Caco-2 (cell line): Measurements from ENCODE around the gene COPZ1. TPM values are rescaled to one million over a fixed set of nuclear protein-coding genes. Genes with fewer than 3 reads are reported as not detected.
A peak's percentile ranks its signal among the peaks of the same experiment; 100 is the strongest.

Experiments
- BruUV-seq: library from RNA; stranded (reverse); fragments of 400-500 nt; replicated peaks from 2 replicates; lab custom pipeline; 2021; lab: Mats Ljungman, UMichigan
- CTCF ChIA-PET: fragments of 300-600 bp; sonication (Branson Sonifier 250); formaldehyde crosslinking; loops from one replicate; lab custom pipeline; 2022; ENCODE audit warnings: antibody characterized with exemption; lab: Charles Lee
- POLR2A ChIA-PET: fragments of 300-600 bp; sonication (Branson Sonifier 250); formaldehyde crosslinking; loops from one replicate; lab custom pipeline; 2022; ENCODE audit warnings: antibody characterized with exemption; lab: Charles Lee
- DNase-seq, 2 experiments: peaks; one replicate each; pipeline versions ENCODE4 v3.0.0 to v3.0.0-alpha.2; 2020 to 2022
- H3K27me3 ChIP-seq: replicated peaks from 2 replicates; pipeline ENCODE4 v1.6.0; 2011; ENCODE audit warnings: low read length; ENCODE audit not compliant: control insufficient read depth, insufficient read depth
- H3K36me3 ChIP-seq: 2 replicates; pipeline ENCODE4 v1.5.1; 2011; ENCODE audit warnings: low read length; ENCODE audit not compliant: control insufficient read depth, insufficient read depth
- H3K4me1 ChIP-seq: fragments of 250-450 bp; sonication (Bioruptor Pico); 2 replicates; pipeline ENCODE4 v1.5.1; 2020; ENCODE audit warnings: mild to moderate bottlenecking
- H3K4me3 ChIP-seq: 2 replicates; pipeline ENCODE4 v1.5.1; 2011; ENCODE audit warnings: low read depth, mild to moderate bottlenecking, control low read depth, low read length
- H3K9me3 ChIP-seq: fragments of 250-450 bp; sonication (Bioruptor Pico); 2 replicates; pipeline ENCODE4 v1.5.1; 2020; ENCODE audit warnings: mild to moderate bottlenecking, moderate library complexity
- H3K27ac Mint-ChIP-seq: one replicate; pipeline ENCODE4 v1.8.0; 2022; ENCODE audit warnings: mixed read lengths; ENCODE audit not compliant: unreplicated experiment
- H3K27me3 Mint-ChIP-seq: one replicate; pipeline ENCODE4 v1.8.0; 2022; ENCODE audit warnings: mixed read lengths; ENCODE audit not compliant: insufficient read depth, unreplicated experiment
- H3K36me3 Mint-ChIP-seq: one replicate; pipeline ENCODE4 v1.8.0; 2022; ENCODE audit warnings: mild to moderate bottlenecking, mixed read lengths; ENCODE audit not compliant: insufficient read depth, unreplicated experiment
- H3K4me1 Mint-ChIP-seq: one replicate; pipeline ENCODE4 v1.8.0; 2022; ENCODE audit warnings: low read depth, mixed read lengths; ENCODE audit not compliant: unreplicated experiment
- H3K4me3 Mint-ChIP-seq: one replicate; pipeline ENCODE4 v1.8.0; 2022; ENCODE audit warnings: mild to moderate bottlenecking, moderate library complexity, mixed read lengths; ENCODE audit not compliant: unreplicated experiment
- H3K9me3 Mint-ChIP-seq: one replicate; pipeline ENCODE4 v1.8.0; 2022; ENCODE audit warnings: mixed read lengths; ENCODE audit not compliant: unreplicated experiment
- intact Hi-C: fragments of 100-400 bp; cut with micrococcal nuclease; formaldehyde crosslinking; loops from one replicate; pipeline ENCODE4 v1.10.0; 2022; ENCODE audit not compliant: unreplicated experiment
- total RNA-seq: library from RNA; stranded (reverse); gene quantifications from 2 replicates; pipeline ENCODE4 v1.2.3, GENCODE V29; 2022
- TF ChIP-seq, protein P1 (sequence below), 2 experiments: fragments of 200-600 bp in 1 of 2; IDR thresholded peaks; 1 replicate in 1 of 2; 2 replicates in 1 of 2; pipeline versions ENCODE4 v1.5.1 to v1.8.0; 2011 to 2022; ENCODE audit warnings: antibody characterized with exemption in 1 of 2, control low read depth in 1 of 2, inconsistent platforms in 1 of 2, low read depth in 1 of 2, low read length in 1 of 2, mild to moderate bottlenecking in 1 of 2, moderate library complexity in 1 of 2; ENCODE audit not compliant: insufficient read depth in 1 of 2, severe bottlenecking in 1 of 2, unreplicated experiment in 1 of 2

Gene COPZ1
- total RNA-seq, 1 experiment from 2014 or later, result 129 TPM

DNA sequence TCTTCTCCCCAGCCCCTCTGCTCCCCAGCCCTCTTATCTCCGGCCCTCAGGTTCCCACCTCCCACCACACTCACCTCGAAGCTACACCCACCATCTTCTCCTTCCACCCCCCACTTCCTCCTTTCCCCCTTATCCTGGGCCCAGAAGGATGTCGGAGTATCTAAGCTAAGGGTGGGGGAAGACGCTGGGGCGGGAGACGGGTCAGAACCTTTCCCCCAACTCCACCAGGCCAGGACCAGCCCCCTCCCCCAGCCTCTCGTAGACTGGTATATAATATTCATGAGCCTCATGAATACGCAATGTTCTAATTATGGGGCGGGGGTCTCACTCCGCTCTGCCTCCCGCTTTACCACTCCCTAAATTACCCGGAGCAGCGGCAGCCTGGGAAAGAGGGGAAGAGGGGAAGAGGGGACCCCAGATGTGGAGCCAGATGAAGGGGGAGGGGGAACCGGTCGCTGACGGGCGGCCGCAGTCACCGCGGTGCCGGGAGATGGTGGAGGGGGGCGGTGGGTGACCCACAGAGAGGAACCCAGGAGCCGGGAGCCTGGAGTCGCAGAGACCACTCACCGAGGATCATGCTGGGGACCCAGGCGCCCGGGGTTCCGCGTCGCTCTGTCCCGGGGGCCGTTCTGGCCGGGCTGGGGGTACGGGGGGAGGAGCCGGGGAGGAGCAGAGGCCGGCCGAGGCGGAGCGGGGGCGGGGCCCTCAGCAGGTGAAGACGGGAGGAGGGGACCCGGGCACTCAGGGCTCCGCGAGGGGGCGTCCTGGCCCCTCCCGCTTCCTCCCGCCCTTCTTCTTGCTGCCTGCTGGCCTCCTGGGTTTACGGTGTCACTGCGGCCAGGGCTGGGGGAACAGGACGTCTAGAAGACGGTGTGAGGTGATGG lies 66.0 kb downstream of the COPZ1 start:
- intact Hi-C loops, result loop anchor here (1.0 kb wide), 1 partner anchor 12 kb away; no protein-coding TSS in a partner anchor
- peaks cover 34% of the 10 kb centered on the region for H3K4me1 ChIP-seq
- no peaks in the 10 kb centered on the region for H3K36me3 ChIP-seq
- Mint-ChIP-seq H3K36me3 (peaks cover 13% of the 10 kb centered on the region), H3K9me3 (no peaks in the 10 kb centered on the region), H3K27me3 (no peaks in the 10 kb centered on the region), H3K27ac (no peak overlapping the region), H3K4me1 (peaks cover 22% of the 10 kb centered on the region), H3K4me3 (peak overlapping the region; percentile 49)
- CTCF ChIA-PET, result interaction anchor here (0.6 to 1.8 kb wide), 2 partner anchors 11 to 218 kb away, joined by 5 read pairs; no protein-coding TSS in a partner anchor
- H3K27me3 ChIP-seq, result no peaks in the 10 kb centered on the region
- DNase-seq, result peak; percentile 79 to 84
- TF ChIP-seq, protein P1, sequence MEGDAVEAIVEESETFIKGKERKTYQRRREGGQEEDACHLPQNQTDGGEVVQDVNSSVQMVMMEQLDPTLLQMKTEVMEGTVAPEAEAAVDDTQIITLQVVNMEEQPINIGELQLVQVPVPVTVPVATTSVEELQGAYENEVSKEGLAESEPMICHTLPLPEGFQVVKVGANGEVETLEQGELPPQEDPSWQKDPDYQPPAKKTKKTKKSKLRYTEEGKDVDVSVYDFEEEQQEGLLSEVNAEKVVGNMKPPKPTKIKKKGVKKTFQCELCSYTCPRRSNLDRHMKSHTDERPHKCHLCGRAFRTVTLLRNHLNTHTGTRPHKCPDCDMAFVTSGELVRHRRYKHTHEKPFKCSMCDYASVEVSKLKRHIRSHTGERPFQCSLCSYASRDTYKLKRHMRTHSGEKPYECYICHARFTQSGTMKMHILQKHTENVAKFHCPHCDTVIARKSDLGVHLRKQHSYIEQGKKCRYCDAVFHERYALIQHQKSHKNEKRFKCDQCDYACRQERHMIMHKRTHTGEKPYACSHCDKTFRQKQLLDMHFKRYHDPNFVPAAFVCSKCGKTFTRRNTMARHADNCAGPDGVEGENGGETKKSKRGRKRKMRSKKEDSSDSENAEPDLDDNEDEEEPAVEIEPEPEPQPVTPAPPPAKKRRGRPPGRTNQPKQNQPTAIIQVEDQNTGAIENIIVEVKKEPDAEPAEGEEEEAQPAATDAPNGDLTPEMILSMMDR (IDR thresholded peaks at IDR 0.05; ENCODE audit: insufficient read depth in 1 of 2, low read depth in 1 of 2, low read length in 1 of 2, severe bottlenecking in 1 of 2, unreplicated experiment in 1 of 2), result peak; percentile 35 to 72
- no peaks in the 10 kb centered on the region for H3K9me3 ChIP-seq
- H3K4me3 ChIP-seq, result peak overlapping the region; percentile 67
- no TSS peak for BruUV-seq
- POLR2A ChIA-PET, result interaction anchor here (0.9 kb wide), 1 partner anchor 110 kb away, joined by 3 read pairs; the partner anchor contains the start of gene HNRNPA1

DNA sequence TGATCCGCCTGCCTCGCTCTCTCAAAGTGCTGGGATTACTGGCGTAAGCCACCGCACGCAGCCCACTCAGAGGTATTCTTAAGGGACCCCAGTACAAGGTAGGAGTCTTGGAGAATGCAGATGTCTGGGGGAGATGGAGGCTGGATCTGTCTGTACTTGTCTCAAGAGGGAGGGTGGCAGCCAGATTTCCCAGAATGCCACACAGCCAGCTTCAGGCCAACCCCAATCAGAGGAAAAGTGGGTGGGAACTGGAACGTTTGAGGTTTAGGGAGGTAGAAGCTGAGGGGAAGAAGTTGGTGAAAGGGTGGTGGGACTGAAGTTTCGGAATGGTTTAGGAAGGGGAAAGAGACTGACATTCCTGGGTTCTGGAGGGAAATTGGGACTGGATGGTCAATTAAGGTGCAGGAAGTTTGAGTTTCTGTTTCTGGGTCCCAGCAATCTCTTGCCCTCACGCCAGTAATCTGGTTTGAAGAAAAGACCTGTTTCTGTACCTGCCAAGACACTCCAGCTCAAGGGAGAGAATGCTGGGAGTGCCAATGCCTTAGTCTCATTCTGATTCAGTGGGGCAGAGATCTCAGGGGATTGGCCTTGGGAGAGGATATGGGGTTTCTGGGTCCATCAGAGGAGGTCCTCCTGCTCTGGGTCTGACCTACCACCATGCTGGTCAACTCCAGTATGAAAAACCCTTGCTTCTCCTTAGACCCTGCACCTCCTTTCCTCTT lies 67.7 kb downstream of the COPZ1 start:
- H3K4me3 Mint-ChIP-seq, result no peak overlapping the region
- H3K27me3 Mint-ChIP-seq, result no peaks in the 10 kb centered on the region
- H3K27ac Mint-ChIP-seq, result no peak overlapping the region
- peaks cover 14% of the 10 kb centered on the region for H3K36me3 Mint-ChIP-seq
- no peaks in the 10 kb centered on the region for H3K9me3 ChIP-seq
- TF ChIP-seq, protein P1 (IDR thresholded peaks at IDR 0.05; ENCODE audit: insufficient read depth in 1 of 2, low read depth in 1 of 2, low read length in 1 of 2, severe bottlenecking in 1 of 2, unreplicated experiment in 1 of 2), result no peak
- CTCF ChIA-PET, result interaction anchor here (0.5 to 1.8 kb wide), 3 partner anchors 13 to 24 kb away, joined by 5 to 9 read pairs (median 5); no protein-coding TSS in a partner anchor
- no peak for DNase-seq
- H3K4me3 ChIP-seq, result no peak overlapping the region
- no peaks in the 10 kb centered on the region for H3K9me3 Mint-ChIP-seq
- no peaks in the 10 kb centered on the region for H3K36me3 ChIP-seq
- H3K4me1 ChIP-seq, result peaks cover 26% of the 10 kb centered on the region
- BruUV-seq, result no TSS peak
- H3K4me1 Mint-ChIP-seq, result peaks cover 18% of the 10 kb centered on the region
- intact Hi-C loops, result no loop called here
- no peaks in the 10 kb centered on the region for H3K27me3 ChIP-seq
- POLR2A ChIA-PET, result no interaction called here

DNA sequence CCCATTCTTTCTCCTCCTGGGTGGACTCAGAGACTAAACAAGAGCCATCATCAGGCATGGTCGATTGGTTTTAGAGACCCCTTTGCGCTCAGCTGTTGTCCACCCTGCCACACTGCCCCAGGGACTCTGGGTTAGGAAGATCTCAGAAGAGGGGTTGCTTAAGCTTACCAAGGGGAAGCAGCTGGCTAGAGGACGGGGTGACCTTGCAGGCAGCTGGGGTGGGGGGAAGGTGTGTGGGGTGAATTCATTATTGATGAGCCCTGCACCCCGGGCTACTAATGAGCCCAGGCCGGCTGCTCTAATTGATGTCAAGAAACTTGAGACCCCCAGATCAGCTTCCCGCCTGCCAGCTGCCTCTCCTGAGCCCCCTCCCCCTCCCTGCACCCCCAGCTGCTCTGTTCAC lies 68.3 kb downstream of the COPZ1 start:
- no peak for DNase-seq
- Histone ChIP-seq H3K4me1 (peaks cover 20% of the 10 kb centered on the region), H3K9me3 (no peaks in the 10 kb centered on the region), H3K36me3 (no peaks in the 10 kb centered on the region; the same call in 1 of the 2 replicates), H3K27me3 (no peaks in the 10 kb centered on the region), H3K4me3 (no peak overlapping the region)
- no peak overlapping the region for H3K4me3 Mint-ChIP-seq
- no peaks in the 10 kb centered on the region for H3K9me3 Mint-ChIP-seq
- H3K27me3 Mint-ChIP-seq, result no peaks in the 10 kb centered on the region
- H3K4me1 Mint-ChIP-seq, result peaks cover 12% of the 10 kb centered on the region
- no TSS peak for BruUV-seq
- ChIA-PET CTCF (interaction anchor here (0.5 to 1.4 kb wide), 2 partner anchors 14 to 25 kb away, joined by 5 to 9 read pairs; no protein-coding TSS in a partner anchor), POLR2A (no interaction called here)
- TF ChIP-seq, protein P1 (IDR thresholded peaks at IDR 0.05; ENCODE audit: insufficient read depth in 1 of 2, low read depth in 1 of 2, low read length in 1 of 2, severe bottlenecking in 1 of 2, unreplicated experiment in 1 of 2), result no peak
- H3K27ac Mint-ChIP-seq, result no peak overlapping the region
- H3K36me3 Mint-ChIP-seq, result peaks cover 12% of the 10 kb centered on the region
- intact Hi-C loops, result no loop called here
